ENCODE results near the gene LGALS12. TPM values are rescaled to one million over a fixed set of nuclear protein-coding genes. Genes with fewer than 3 reads are reported as not detected.

LGALS12 gene
- total RNA-seq, 3 donors from 2014 or later (not counting 1 experiment from before 2014, with no cell fraction given): 0.23 to 1.8 (median 0.38) TPM

GRCh38 chr11:63534895-63535461 lies 29.1 kb downstream of the LGALS12 start:
- H3K36me3 Mint-ChIP-seq: no peaks in the 10 kb centered on the region
- ATAC-seq (peak; percentile 27 to 51 (median 42)), DNase-seq (peak; percentile 46 to 62)
- peak overlapping the region; percentile 96 for H3K4me3 Mint-ChIP-seq
- peaks cover 87 to 91% of the 10 kb centered on the region in 2 donors for H3K4me1 Mint-ChIP-seq
- no peak for TF ChIP-seq CTCF (IDR thresholded peaks at IDR 0.05)
- H3K27ac ChIP-seq (ENCODE audit: low read length): peak overlapping the region; percentile 86
- WGBS (ENCODE audit: insufficient coverage): 37% methylated on average over 5 of the region's 5 CpGs
- no peaks in the 10 kb centered on the region for H3K27me3 Mint-ChIP-seq (ENCODE audit: low read depth in 2 of 2)
- no peaks in the 10 kb centered on the region for H3K9me3 ChIP-seq (ENCODE audit: control insufficient read depth, insufficient read depth, low read length)
- H3K36me3 ChIP-seq (ENCODE audit: control insufficient read depth, insufficient read depth, low read length): peaks cover 9% of the 10 kb centered on the region
- no peak overlapping the region for H3K4me3 ChIP-seq (ENCODE audit: low read length)
- H3K27me3 ChIP-seq (ENCODE audit: control insufficient read depth, insufficient read depth, low read length): no peaks in the 10 kb centered on the region
- H3K9me3 Mint-ChIP-seq: no peaks in the 10 kb centered on the region
- peaks cover 80% of the 10 kb centered on the region for H3K4me1 ChIP-seq (ENCODE audit: control insufficient read depth, insufficient read depth, low read length)
- peak overlapping the region; percentile 93 to 97 for H3K27ac Mint-ChIP-seq
- intact Hi-C loops (cut with micrococcal nuclease): loop anchor here (1.0 to 5.0 kb wide), 2 partner anchors 32 to 77 kb away; partner anchors contain the start of gene PLAAT3

- no peaks in the 10 kb centered on the region for H3K9me3 ChIP-seq (ENCODE audit: control insufficient read depth, insufficient read depth, low read length)
- Mint-ChIP-seq H3K9me3 (no peaks in the 10 kb centered on the region), H3K4me1 (peaks cover 91 to 95% of the 10 kb centered on the region in 2 donors), H3K27ac (peak overlapping the region; percentile 93 to 97), H3K4me3 (peak overlapping the region; percentile 96), H3K36me3 (no peaks in the 10 kb centered on the region), H3K27me3 (ENCODE audit: low read depth in 2 of 2) (no peaks in the 10 kb centered on the region)
- H3K27ac ChIP-seq (ENCODE audit: low read length): peak overlapping the region; percentile 86
- DNase-seq (peak; percentile 48 to 61), ATAC-seq (peak; percentile 23 to 40 (median 28))
- peaks cover 12% of the 10 kb centered on the region for H3K36me3 ChIP-seq (ENCODE audit: control insufficient read depth, insufficient read depth, low read length)
- H3K27me3 ChIP-seq (ENCODE audit: control insufficient read depth, insufficient read depth, low read length): no peaks in the 10 kb centered on the region
- TF ChIP-seq CTCF (IDR thresholded peaks at IDR 0.05): no peak
- intact Hi-C loops (cut with micrococcal nuclease): loop anchor here (1.0 to 5.0 kb wide), 4 partner anchors 18 to 77 kb away; partner anchors contain the start of gene PLAAT3
- no peak overlapping the region for H3K4me3 ChIP-seq (ENCODE audit: low read length)
- peaks cover 81% of the 10 kb centered on the region for H3K4me1 ChIP-seq (ENCODE audit: control insufficient read depth, insufficient read depth, low read length)
- 19% methylated on average over 1 of the region's 1 CpG for WGBS (ENCODE audit: insufficient coverage)
These were observed 29.9 kb downstream of the LGALS12 start for GRCh38 chr11:63535734-63536133.

GRCh38 chr11:63536669-63537292 lies 30.9 kb downstream of the LGALS12 start, which contains the start of gene PLAAT4:
Gene PLAAT4, plus strand, starts transcription at chr11:63536808. Its CDS starts 61 bp downstream, at chr11:63536869.
- H3K36me3 ChIP-seq (ENCODE audit: control insufficient read depth, insufficient read depth, low read length): peaks cover 12% of the 10 kb centered on the region
- 4% methylated on average over 10 of the region's 10 CpGs for WGBS (ENCODE audit: insufficient coverage)
- H3K27me3 Mint-ChIP-seq (ENCODE audit: low read depth in 2 of 2): no peaks in the 10 kb centered on the region
- no peaks in the 10 kb centered on the region for H3K36me3 Mint-ChIP-seq
- peak within 1 kb of the TSS; percentile 75 for H3K4me3 ChIP-seq (ENCODE audit: low read length)
- DNase-seq (peak; percentile 52 to 77), ATAC-seq (peak; percentile 59 to 71 (median 64))
- H3K4me3 Mint-ChIP-seq: peak within 1 kb of the TSS; percentile 96
- peak within 1 kb of the TSS; percentile 93 to 97 for H3K27ac Mint-ChIP-seq
- intact Hi-C loops (cut with micrococcal nuclease): loop anchor here (1.0 to 5.0 kb wide), 3 partner anchors 17 to 76 kb away; partner anchors contain the start of gene PLAAT3
- no peaks in the 10 kb centered on the region for H3K9me3 ChIP-seq (ENCODE audit: control insufficient read depth, insufficient read depth, low read length)
- TF ChIP-seq CTCF (IDR thresholded peaks at IDR 0.05): no peak
- no peaks in the 10 kb centered on the region for H3K9me3 Mint-ChIP-seq
- no peaks in the 10 kb centered on the region for H3K27me3 ChIP-seq (ENCODE audit: control insufficient read depth, insufficient read depth, low read length)
- H3K27ac ChIP-seq (ENCODE audit: low read length): peak within 1 kb of the TSS; percentile 86
- H3K4me1 ChIP-seq (ENCODE audit: control insufficient read depth, insufficient read depth, low read length): peaks cover 76% of the 10 kb centered on the region
- peaks cover 86 to 94% of the 10 kb centered on the region in 2 donors for H3K4me1 Mint-ChIP-seq

All from natural killer cell (primary cell).